ENCODE results near the gene VAMP4.

Gene VAMP4

GRCh38 chr1:171741872-171742576, at the start of gene VAMP4:
Gene VAMP4 (minus strand): TSS chr1:171742065. CDS start chr1:171738414, 3,651 bp downstream.
- peak; percentile 91 to 99 for DNase-seq

- no peak for DNase-seq
Measured at GRCh38 chr1:171790318-171790717, 48.5 kb upstream of the VAMP4 start.

- no peak for DNase-seq
Measured at GRCh38 chr1:171788696-171789095, 46.8 kb upstream of the VAMP4 start.

GRCh38 chr1:171787686-171788480, 46.0 kb upstream of the VAMP4 start:
- no peak for DNase-seq

- DNase-seq, result no peak
Measured at GRCh38 chr1:171786534-171786933, 44.7 kb upstream of the VAMP4 start.

- DNase-seq, result no peak
Measured at GRCh38 chr1:171785766-171786165, 43.9 kb upstream of the VAMP4 start.

GRCh38 chr1:171784784-171785183, 42.9 kb upstream of the VAMP4 start:
- DNase-seq, result no peak

- DNase-seq, result no peak
Measured at GRCh38 chr1:171783816-171784530, 42.1 kb upstream of the VAMP4 start.

GRCh38 chr1:171781176-171781875, 39.5 kb upstream of the VAMP4 start, which contains the start of gene METTL13:
Gene METTL13 (plus strand): TSS chr1:171781660. CDS start chr1:171781968, 308 bp downstream.
- peak; percentile 100 for DNase-seq

- peak in 1 of 2 experiments; percentile 80 for DNase-seq
Measured at GRCh38 chr1:171780583-171781175, 38.8 kb upstream of the VAMP4 start.

- no peak for DNase-seq
Measured at GRCh38 chr1:171772312-171772711, 30.4 kb upstream of the VAMP4 start.

- no peak for DNase-seq
Measured at GRCh38 chr1:171769754-171770153, 27.9 kb upstream of the VAMP4 start.

- DNase-seq, result no peak
Measured at GRCh38 chr1:171769171-171769570, 27.3 kb upstream of the VAMP4 start.

GRCh38 chr1:171763764-171764163, 21.9 kb upstream of the VAMP4 start:
- DNase-seq, result no peak

GRCh38 chr1:171762143-171762563, 20.3 kb upstream of the VAMP4 start:
- no peak for DNase-seq

GRCh38 chr1:171758011-171758410, 16.1 kb upstream of the VAMP4 start:
- no peak for DNase-seq

GRCh38 chr1:171756856-171757255, 15.0 kb upstream of the VAMP4 start:
- no peak for DNase-seq

- DNase-seq, result no peak
Measured at GRCh38 chr1:171754971-171755370, 13.1 kb upstream of the VAMP4 start.

GRCh38 chr1:171754353-171754705, 12.5 kb upstream of the VAMP4 start:
- no peak for DNase-seq

- no peak for DNase-seq
Measured at GRCh38 chr1:171753685-171754352, 12.0 kb upstream of the VAMP4 start.

- no peak for DNase-seq
Measured at GRCh38 chr1:171753182-171753581, 11.3 kb upstream of the VAMP4 start.

- DNase-seq, result no peak
Measured at GRCh38 chr1:171751221-171751620, 9.4 kb upstream of the VAMP4 start.

Data from NCI-H526 (cell line).